Measurements from ENCODE around the gene KLHDC7A.

The KLHDC7A gene

DNA sequence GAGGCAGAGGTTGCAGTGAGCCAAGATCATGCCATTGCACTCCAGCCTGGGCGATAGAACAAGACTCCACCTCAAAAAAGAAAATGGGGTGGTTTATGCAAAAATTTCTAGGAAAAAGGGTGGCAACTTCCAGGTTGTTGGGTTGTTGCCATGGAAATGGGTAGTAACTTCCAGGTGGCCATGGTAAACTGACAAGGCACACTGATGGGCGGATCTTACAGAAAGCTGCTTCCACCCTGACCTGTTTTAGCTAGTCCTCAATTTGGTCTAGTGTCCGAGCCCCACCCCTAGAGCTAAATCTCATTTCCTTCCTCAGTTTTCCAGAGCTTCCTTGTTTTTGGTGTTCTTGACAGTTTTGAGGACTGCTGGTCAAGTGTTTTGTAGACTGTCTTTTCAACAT lies 13.6 kb downstream of the KLHDC7A start:
- Histone ChIP-seq H3K9me3 (ENCODE audit: control insufficient read depth, insufficient read depth, low read length) (no peaks in the 10 kb centered on the region), H3K4me1 (ENCODE audit: control insufficient read depth, insufficient read depth, low read length) (no peaks in the 10 kb centered on the region), H3K27me3 (ENCODE audit: control insufficient read depth, insufficient read depth, low read length) (no peaks in the 10 kb centered on the region), H3K36me3 (ENCODE audit: control insufficient read depth, insufficient read depth, low read length) (no peaks in the 10 kb centered on the region), H3K4me3 (ENCODE audit: low read depth, low read length) (no peak overlapping the region), H3K9ac (ENCODE audit: low read depth, low read length) (no peak overlapping the region)

DNA sequence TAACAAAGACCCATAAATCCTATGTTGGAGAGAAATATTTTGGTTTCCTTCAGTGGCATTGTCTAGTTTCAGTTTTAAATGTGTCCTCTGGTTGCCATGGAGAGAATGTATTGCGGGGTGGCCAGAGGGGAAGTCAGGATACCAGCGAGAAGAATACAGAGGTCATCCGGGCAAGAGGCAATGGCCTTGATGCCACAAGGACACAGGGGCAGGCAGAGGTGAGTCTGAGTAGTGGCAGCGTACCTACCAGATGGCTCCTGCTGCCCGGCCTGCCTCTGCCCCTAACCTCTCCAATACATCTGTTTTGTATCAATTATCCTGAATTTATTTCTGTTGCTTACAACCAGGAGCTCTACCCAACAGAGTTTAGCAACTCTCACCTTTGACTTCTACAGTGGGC lies 14.9 kb downstream of the KLHDC7A start:
- Histone ChIP-seq H3K4me3 (ENCODE audit: low read depth, low read length) (no peak overlapping the region), H3K9ac (ENCODE audit: low read depth, low read length) (no peak overlapping the region), H3K36me3 (ENCODE audit: control insufficient read depth, insufficient read depth, low read length) (no peaks in the 10 kb centered on the region)

DNA sequence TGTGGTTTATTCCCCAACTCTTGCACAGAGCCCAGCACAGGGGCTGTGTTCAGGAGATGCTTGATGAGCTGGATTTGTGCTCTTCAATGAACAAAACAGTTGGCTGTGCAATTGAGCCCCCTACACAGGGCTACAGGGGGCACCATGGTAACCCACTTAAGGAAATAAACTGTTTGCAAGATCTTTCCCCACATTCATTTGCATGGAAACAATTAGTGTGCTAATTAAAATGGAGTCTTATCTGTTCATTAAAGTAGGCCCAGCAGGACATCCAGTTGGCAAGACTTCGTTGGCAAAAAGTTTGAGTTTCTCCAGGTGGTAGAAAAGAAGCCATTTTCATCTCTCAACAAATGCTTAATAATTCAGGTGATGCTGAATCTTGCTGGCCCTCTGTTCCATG lies 15.3 kb downstream of the KLHDC7A start:
- Histone ChIP-seq H3K36me3 (ENCODE audit: control insufficient read depth, insufficient read depth, low read length) (no peaks in the 10 kb centered on the region), H3K4me3 (ENCODE audit: low read depth, low read length) (no peak overlapping the region), H3K9ac (ENCODE audit: low read depth, low read length) (no peak overlapping the region), H3K27me3 (ENCODE audit: control insufficient read depth, insufficient read depth, low read length) (no peaks in the 10 kb centered on the region), H3K9me3 (ENCODE audit: control insufficient read depth, insufficient read depth, low read length) (no peaks in the 10 kb centered on the region), H3K4me1 (ENCODE audit: control insufficient read depth, insufficient read depth, low read length) (no peaks in the 10 kb centered on the region)

More for the DNA sequence above, 14.9 kb downstream of the KLHDC7A start:
- Histone ChIP-seq H3K4me1 (ENCODE audit: control insufficient read depth, insufficient read depth, low read length) (no peaks in the 10 kb centered on the region), H3K9me3 (ENCODE audit: control insufficient read depth, insufficient read depth, low read length) (no peaks in the 10 kb centered on the region), H3K27me3 (ENCODE audit: control insufficient read depth, insufficient read depth, low read length) (no peaks in the 10 kb centered on the region)

DNA sequence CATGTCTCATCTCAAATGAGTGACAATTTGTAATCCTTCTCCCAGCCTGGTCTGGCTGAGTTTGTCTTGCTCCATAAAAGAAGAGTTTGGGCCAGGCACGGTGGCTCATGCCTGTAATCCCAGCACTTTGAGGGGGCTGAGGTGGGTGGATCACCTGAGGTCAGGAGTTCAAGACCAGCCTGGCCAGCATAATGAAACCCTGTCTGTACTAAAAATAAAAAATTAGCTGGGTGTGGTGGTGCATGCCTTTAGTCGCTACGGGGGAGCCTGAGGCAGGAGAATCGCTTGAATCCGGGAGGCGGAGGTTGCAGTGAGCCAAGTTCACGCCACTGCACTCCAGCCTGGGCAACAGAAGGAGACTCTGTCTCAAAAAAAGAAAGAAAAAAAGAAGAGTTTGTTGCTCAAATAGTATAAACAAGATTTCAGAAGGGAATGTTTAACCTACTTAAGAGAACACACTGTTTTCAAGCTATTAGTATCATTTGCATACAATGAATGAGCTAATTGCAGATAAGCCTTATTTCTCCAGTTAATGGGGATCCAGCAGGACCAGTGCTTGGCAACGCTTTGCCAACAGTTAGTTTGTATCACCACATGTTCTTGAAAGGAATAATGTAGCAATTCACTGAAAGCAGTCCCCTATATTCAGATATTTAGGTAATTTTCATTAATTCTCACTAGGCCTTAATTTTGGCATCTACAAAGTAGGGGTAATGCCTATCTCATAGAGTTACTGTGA lies 15.9 kb downstream of the KLHDC7A start:
- Histone ChIP-seq H3K4me1 (ENCODE audit: control insufficient read depth, insufficient read depth, low read length) (no peaks in the 10 kb centered on the region), H3K36me3 (ENCODE audit: control insufficient read depth, insufficient read depth, low read length) (no peaks in the 10 kb centered on the region), H3K27me3 (ENCODE audit: control insufficient read depth, insufficient read depth, low read length) (no peaks in the 10 kb centered on the region), H3K4me3 (ENCODE audit: low read depth, low read length) (no peak overlapping the region), H3K9ac (ENCODE audit: low read depth, low read length) (no peak overlapping the region), H3K9me3 (ENCODE audit: control insufficient read depth, insufficient read depth, low read length) (no peaks in the 10 kb centered on the region)

DNA sequence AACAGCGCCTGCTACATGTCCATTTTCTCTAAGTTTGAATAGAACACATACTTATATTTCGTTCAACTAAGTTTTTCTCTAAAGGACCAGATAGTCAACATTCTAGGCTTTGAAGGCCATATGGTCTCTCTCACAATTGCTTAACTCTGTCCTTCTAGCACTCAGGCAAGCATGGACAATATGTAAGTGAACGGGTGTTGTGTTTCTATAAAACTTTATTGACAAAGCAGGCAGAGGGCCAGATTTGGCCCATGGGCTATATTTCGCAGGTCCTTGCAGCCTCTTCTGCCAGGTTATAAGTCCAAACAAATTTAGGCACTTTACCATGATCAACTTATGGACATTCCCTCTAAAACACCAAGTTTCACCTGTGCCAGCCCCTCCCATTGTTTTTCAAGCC lies 21.1 kb downstream of the KLHDC7A start:
- H3K4me1 ChIP-seq (ENCODE audit: control insufficient read depth, insufficient read depth, low read length) = no peaks in the 10 kb centered on the region
- H3K36me3 ChIP-seq (ENCODE audit: control insufficient read depth, insufficient read depth, low read length) = no peaks in the 10 kb centered on the region
- H3K4me3 ChIP-seq (ENCODE audit: low read depth, low read length) = no peak overlapping the region
- H3K27me3 ChIP-seq (ENCODE audit: control insufficient read depth, insufficient read depth, low read length) = no peaks in the 10 kb centered on the region
- no peak overlapping the region for H3K9ac ChIP-seq (ENCODE audit: low read depth, low read length)
- no peaks in the 10 kb centered on the region for H3K9me3 ChIP-seq (ENCODE audit: control insufficient read depth, insufficient read depth, low read length)

DNA sequence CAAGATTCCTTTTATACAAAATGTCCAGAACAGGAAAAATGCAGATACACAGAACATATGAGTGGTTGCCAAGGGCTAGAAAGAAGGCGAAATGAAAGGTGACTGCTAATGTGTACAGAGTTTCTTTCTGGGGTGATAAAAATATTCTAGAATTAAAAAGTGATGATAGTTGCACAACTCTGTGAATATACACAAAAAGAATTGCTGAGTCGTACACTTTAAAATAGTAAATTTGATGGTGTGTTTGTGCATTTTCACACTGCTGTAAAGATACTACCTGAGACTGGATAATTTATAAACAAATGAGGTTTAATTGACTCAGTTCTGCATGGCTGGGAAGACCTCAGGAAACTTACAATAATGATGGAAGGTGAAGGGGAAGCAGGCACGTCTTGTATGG lies 23.9 kb downstream of the KLHDC7A start:
- no peaks in the 10 kb centered on the region for H3K4me1 ChIP-seq (ENCODE audit: control insufficient read depth, insufficient read depth, low read length)
- H3K27me3 ChIP-seq (ENCODE audit: control insufficient read depth, insufficient read depth, low read length) = no peaks in the 10 kb centered on the region
- no peak overlapping the region for H3K4me3 ChIP-seq (ENCODE audit: low read depth, low read length)
- H3K9me3 ChIP-seq (ENCODE audit: control insufficient read depth, insufficient read depth, low read length) = no peaks in the 10 kb centered on the region
- no peaks in the 10 kb centered on the region for H3K36me3 ChIP-seq (ENCODE audit: control insufficient read depth, insufficient read depth, low read length)
- H3K9ac ChIP-seq (ENCODE audit: low read depth, low read length) = no peak overlapping the region

DNA sequence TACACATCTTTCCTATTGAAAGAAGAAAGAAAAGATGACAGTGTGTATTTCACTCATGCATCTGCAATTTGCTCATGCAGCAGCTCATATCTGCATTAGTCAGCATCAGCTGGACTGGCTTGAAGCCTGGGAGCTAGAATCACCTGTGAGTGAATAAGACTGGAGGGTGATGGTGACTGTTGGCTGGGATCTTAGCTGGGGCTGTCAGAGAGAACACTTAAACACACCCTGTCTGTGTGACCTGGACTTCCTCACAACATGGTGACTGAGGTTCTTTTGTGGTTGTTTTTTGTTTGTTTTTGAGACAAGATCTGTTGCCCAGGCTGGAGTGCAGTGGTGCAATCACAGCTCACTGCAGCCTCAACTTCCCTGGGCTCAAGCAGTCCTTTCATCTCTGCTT lies 24.9 kb downstream of the KLHDC7A start:
- no peak overlapping the region for H3K4me3 ChIP-seq (ENCODE audit: low read depth, low read length)
- H3K36me3 ChIP-seq (ENCODE audit: control insufficient read depth, insufficient read depth, low read length) = no peaks in the 10 kb centered on the region
- no peaks in the 10 kb centered on the region for H3K27me3 ChIP-seq (ENCODE audit: control insufficient read depth, insufficient read depth, low read length)
- no peak overlapping the region for H3K9ac ChIP-seq (ENCODE audit: low read depth, low read length)
- no peaks in the 10 kb centered on the region for H3K4me1 ChIP-seq (ENCODE audit: control insufficient read depth, insufficient read depth, low read length)
- H3K9me3 ChIP-seq (ENCODE audit: control insufficient read depth, insufficient read depth, low read length) = no peaks in the 10 kb centered on the region

DNA sequence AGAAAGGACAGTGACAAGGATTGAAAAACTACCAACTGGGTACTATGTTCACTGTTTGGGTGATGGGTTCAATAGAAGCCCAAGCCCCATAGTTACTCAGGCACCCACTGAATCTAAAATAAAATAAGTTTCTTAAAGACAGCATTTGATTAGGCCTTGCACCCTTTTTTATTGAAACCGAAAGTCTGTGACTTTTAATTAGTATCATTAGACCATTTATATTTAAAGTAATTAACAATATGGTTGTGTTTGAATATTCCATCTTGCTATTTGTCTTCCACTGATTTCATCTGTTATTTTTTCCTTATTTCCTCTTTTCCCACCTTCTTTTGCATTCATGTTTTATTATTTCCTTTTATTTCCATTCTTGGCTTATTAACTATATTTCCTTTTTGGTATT lies 27.4 kb downstream of the KLHDC7A start:
- no peaks in the 10 kb centered on the region for H3K4me1 ChIP-seq (ENCODE audit: control insufficient read depth, insufficient read depth, low read length)
- no peak overlapping the region for H3K9ac ChIP-seq (ENCODE audit: low read depth, low read length)
- H3K9me3 ChIP-seq (ENCODE audit: control insufficient read depth, insufficient read depth, low read length) = no peaks in the 10 kb centered on the region
- H3K36me3 ChIP-seq (ENCODE audit: control insufficient read depth, insufficient read depth, low read length) = no peaks in the 10 kb centered on the region
- no peak overlapping the region for H3K4me3 ChIP-seq (ENCODE audit: low read depth, low read length)
- no peaks in the 10 kb centered on the region for H3K27me3 ChIP-seq (ENCODE audit: control insufficient read depth, insufficient read depth, low read length)

DNA sequence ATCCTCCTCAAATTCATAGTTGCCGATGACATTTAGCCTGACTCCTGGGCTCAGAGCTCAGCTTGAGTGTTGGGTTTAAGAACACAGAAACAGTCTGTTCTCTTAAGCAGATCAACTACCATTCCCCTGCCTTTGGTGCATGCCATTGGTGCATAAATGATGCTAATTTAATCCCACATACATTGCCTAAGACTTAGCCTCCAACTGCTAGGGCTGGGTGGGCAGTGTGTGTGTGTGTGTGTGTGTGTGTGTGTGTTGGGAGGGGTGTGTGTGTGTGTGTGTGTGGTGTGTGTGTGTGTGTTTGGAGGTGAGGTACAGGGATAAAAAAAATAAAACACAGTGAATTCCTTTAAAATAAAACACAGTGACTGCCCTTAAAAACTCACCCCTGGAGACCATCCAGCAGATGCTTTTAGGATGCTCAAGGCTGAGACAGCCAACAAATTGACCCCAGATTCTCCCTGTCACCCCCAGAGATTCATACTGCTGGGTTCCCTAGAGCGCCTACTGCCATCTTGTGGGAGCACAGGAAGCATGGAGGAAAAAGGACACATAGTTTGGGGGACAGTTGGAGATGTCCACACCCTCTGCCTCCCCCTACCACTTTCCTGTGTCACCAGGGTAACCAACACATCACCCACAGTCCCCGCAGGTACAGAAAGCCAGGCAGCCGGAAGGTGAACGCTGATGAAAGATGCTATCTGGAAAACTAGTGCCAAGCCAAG lies 30.6 kb downstream of the KLHDC7A start:
- Histone ChIP-seq H3K9me3 (ENCODE audit: control insufficient read depth, insufficient read depth, low read length) (no peaks in the 10 kb centered on the region), H3K9ac (ENCODE audit: low read depth, low read length) (no peak overlapping the region), H3K4me1 (ENCODE audit: control insufficient read depth, insufficient read depth, low read length) (no peaks in the 10 kb centered on the region), H3K27me3 (ENCODE audit: control insufficient read depth, insufficient read depth, low read length) (no peaks in the 10 kb centered on the region), H3K4me3 (ENCODE audit: low read depth, low read length) (no peak overlapping the region), H3K36me3 (ENCODE audit: control insufficient read depth, insufficient read depth, low read length) (no peaks in the 10 kb centered on the region)

DNA sequence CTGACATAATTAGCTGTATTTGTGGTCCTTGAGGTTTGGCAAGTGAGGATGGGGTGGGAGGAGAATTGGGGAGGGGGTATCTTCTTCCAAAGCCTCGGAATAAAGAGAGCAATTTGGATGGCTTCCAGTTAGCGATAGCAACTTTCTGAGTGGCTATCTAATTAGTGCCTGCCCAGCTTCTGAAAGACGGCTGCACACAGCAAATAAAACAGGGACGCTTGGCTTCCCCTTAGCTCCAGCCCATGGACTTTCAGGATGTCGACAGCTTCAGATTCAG lies 31.1 kb downstream of the KLHDC7A start:
- no peaks in the 10 kb centered on the region for H3K36me3 ChIP-seq (ENCODE audit: control insufficient read depth, insufficient read depth, low read length)

DNA sequence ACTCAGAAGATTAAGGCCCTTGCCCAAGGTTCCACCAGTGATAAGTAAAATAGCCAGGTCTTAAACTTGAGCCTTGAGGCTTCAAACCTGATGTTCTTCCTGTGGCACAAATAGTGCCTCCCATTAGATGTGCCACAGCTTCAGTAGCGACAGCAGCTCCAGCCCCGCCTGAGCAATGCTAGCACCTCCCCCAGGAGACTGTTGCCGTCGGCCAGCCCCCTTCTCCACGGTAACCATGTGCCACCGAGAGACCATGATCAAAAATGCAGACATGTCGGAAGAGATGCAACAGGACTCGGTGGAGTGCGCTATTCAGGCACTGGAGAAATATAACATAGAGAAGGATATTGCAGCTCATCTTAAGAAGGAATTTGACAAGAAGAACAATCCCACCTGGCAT lies 32.2 kb downstream of the KLHDC7A start:
- no peak overlapping the region for H3K4me3 ChIP-seq (ENCODE audit: low read depth, low read length)
- H3K4me1 ChIP-seq (ENCODE audit: control insufficient read depth, insufficient read depth, low read length) = no peaks in the 10 kb centered on the region
- no peak overlapping the region for H3K9ac ChIP-seq (ENCODE audit: low read depth, low read length)
- peaks cover 4% of the 10 kb centered on the region for H3K9me3 ChIP-seq (ENCODE audit: control insufficient read depth, insufficient read depth, low read length)
- no peaks in the 10 kb centered on the region for H3K27me3 ChIP-seq (ENCODE audit: control insufficient read depth, insufficient read depth, low read length)
- no peaks in the 10 kb centered on the region for H3K36me3 ChIP-seq (ENCODE audit: control insufficient read depth, insufficient read depth, low read length)

More for the DNA sequence above, 31.1 kb downstream of the KLHDC7A start:
- Histone ChIP-seq H3K27me3 (ENCODE audit: control insufficient read depth, insufficient read depth, low read length) (no peaks in the 10 kb centered on the region), H3K9ac (ENCODE audit: low read depth, low read length) (no peak overlapping the region), H3K4me3 (ENCODE audit: low read depth, low read length) (no peak overlapping the region), H3K4me1 (ENCODE audit: control insufficient read depth, insufficient read depth, low read length) (no peaks in the 10 kb centered on the region), H3K9me3 (ENCODE audit: control insufficient read depth, insufficient read depth, low read length) (no peaks in the 10 kb centered on the region)

DNA sequence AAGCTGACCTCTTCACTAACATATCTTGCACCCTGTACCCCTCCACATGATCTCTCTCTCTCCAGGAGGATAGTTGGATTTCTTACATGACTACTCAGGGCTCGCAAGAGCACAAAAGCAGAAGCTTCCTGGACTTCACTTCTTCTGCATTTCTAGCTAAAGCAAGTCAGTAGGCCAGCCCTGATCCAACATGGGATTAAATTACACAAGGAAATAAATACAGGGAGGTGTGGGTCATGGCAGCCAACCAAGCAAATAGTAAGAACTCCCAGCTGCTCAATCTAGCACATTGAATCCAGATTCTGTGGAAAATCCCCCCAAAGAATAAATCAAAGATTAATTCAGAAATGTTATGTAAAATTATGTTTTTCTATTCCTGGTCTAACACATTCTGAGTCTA lies 33.3 kb downstream of the KLHDC7A start:
- peaks cover 4% of the 10 kb centered on the region for H3K9me3 ChIP-seq (ENCODE audit: control insufficient read depth, insufficient read depth, low read length)
- no peaks in the 10 kb centered on the region for H3K36me3 ChIP-seq (ENCODE audit: control insufficient read depth, insufficient read depth, low read length)
- H3K4me1 ChIP-seq (ENCODE audit: control insufficient read depth, insufficient read depth, low read length) = no peaks in the 10 kb centered on the region
- H3K4me3 ChIP-seq (ENCODE audit: low read depth, low read length) = no peak overlapping the region
- no peaks in the 10 kb centered on the region for H3K27me3 ChIP-seq (ENCODE audit: control insufficient read depth, insufficient read depth, low read length)
- H3K9ac ChIP-seq (ENCODE audit: low read depth, low read length) = no peak overlapping the region
